Cardiac muscle cell (in vitro differentiated cells and primary cell): ENCODE data around the gene RNH1. TPM values are rescaled to one million over a fixed set of nuclear protein-coding genes. Genes with fewer than 3 reads are reported as not detected.

ENCODE experiments used
- DNase-seq, 2 donors: peaks; one replicate each; pipeline versions ENCODE4 v3.0.0 to v3.0.0-alpha.2; 2010 to 2017; ENCODE audit warnings: low read depth in 1 of 2, low spot score in 1 of 2
- H3K27ac ChIP-seq: fragments of 200-600 bp; sonication (generic); 2 replicates; pipeline ENCODE4 v1.5.1; 2016
- H3K27me3 ChIP-seq: fragments of 200-600 bp; sonication (generic); 2 replicates; pipeline ENCODE4 v1.6.0; 2016; ENCODE audit warnings: control low read depth
- H3K36me3 ChIP-seq: fragments of 200-600 bp; sonication (generic); 2 replicates; pipeline ENCODE4 v1.5.1; 2016; ENCODE audit warnings: control low read depth
- H3K4me1 ChIP-seq: fragments of 200-600 bp; sonication (generic); 2 replicates; pipeline ENCODE4 v1.8.1; 2017; ENCODE audit warnings: low read depth, mild to moderate bottlenecking, mixed run types
- H3K4me3 ChIP-seq: fragments of 200-600 bp; sonication (generic); 2 replicates; pipeline ENCODE4 v1.5.1; 2016; ENCODE audit warnings: mild to moderate bottlenecking
- H3K9me3 ChIP-seq: fragments of 200-600 bp; sonication (generic); 2 replicates; pipeline ENCODE4 v1.5.1; 2017; ENCODE audit warnings: low read depth, mild to moderate bottlenecking, control low read depth
- polyA plus RNA-seq: library from polyadenylated mRNA; unstranded; fragments of >200 nt; fragmentation: Nextera tagmentation; extraction: Ambion mirVana; gene quantifications from 2 replicates; pipeline ENCODE4 v1.2.1, GENCODE V29; 2016
- total RNA-seq: library from RNA; depleted of rRNA; stranded (reverse); fragments of >200 nt; gene quantifications from 2 replicates; pipeline ENCODE4 v1.2.3, GENCODE V29; 2016
- TF ChIP-seq, protein P1 (sequence below): IDR thresholded peaks from 2 replicates; pipeline ENCODE4 v1.5.1; 2012; ENCODE audit warnings: low read depth, mild to moderate bottlenecking, low read length

RNH1 gene
- total and polyA plus RNA-seq, 2 experiments from 2014 or later: 149 to 176 TPM

DNA sequence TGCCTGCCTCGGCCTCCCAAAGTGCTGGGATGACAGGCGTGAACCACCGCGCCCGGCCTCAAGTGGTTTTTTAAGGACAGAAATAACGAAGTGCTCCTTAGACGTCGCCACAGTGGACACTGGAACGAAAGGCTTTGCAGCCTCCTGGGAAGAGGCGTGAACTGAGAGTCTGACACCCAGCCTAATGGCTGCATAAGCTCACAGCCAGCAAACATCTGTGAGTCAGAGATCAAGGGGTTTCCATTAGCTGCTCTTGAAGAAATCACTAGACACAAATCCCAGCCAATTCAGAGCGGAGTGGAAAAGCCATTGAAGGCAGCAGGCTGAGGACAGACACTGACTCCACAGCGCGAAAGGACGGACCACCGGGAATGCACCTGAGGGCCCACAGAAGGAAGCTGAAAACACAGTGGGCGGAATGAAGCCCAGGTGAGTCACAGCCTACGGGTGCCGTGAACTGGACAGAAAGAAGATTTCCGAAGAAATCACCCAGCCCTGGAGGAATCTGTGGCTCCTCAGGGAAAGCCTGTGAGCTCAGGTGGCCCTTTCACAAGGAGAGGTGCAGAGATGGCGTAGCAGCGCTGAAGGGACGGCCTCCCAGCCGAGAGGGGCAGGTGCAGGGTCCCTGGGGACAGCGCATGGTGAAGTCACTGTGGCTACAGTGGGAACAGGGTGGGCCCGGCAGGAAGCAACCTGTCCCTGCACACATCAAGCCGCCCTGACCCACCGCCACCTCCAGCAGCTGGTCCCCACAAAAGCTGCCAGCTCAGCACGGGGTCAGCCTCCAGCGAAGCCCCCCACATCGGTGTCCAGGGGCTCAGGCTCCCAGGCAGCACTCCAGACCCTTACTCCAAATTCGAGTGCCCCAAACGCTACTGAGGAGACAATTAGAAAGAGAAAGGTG lies 41.9 kb upstream of the RNH1 start:
- no peak overlapping the region for H3K27ac ChIP-seq
- DNase-seq: no peak
- H3K36me3 ChIP-seq: no peaks in the 10 kb centered on the region
- no peaks in the 10 kb centered on the region for H3K9me3 ChIP-seq
- H3K4me1 ChIP-seq: no peaks in the 10 kb centered on the region
- TF ChIP-seq, protein P1, sequence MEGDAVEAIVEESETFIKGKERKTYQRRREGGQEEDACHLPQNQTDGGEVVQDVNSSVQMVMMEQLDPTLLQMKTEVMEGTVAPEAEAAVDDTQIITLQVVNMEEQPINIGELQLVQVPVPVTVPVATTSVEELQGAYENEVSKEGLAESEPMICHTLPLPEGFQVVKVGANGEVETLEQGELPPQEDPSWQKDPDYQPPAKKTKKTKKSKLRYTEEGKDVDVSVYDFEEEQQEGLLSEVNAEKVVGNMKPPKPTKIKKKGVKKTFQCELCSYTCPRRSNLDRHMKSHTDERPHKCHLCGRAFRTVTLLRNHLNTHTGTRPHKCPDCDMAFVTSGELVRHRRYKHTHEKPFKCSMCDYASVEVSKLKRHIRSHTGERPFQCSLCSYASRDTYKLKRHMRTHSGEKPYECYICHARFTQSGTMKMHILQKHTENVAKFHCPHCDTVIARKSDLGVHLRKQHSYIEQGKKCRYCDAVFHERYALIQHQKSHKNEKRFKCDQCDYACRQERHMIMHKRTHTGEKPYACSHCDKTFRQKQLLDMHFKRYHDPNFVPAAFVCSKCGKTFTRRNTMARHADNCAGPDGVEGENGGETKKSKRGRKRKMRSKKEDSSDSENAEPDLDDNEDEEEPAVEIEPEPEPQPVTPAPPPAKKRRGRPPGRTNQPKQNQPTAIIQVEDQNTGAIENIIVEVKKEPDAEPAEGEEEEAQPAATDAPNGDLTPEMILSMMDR: no peak
- no peak overlapping the region for H3K4me3 ChIP-seq
- H3K27me3 ChIP-seq: no peaks in the 10 kb centered on the region

DNA sequence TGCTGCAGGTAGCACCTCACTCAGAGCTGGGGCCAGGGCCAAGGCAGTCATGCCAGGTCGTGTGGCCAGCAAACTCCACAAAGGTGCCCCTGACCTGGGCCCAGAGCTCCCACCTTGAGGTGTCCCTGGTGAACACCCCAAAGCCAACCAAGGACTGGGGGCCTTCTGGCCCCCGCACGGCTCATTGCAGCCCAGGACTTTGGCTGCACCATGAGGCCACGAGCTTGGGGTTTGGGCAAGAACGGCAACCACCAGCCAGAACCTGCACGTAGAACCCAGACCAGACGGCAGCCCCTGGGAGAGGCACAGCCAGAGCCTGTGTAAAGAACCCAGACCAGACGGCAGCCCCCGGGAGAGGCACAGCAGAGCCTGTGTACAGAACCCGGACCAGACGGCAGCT lies 38.1 kb upstream of the RNH1 start:
- no peak for DNase-seq
- no peaks in the 10 kb centered on the region for H3K27me3 ChIP-seq
- H3K9me3 ChIP-seq: no peaks in the 10 kb centered on the region
- H3K4me1 ChIP-seq: no peaks in the 10 kb centered on the region
- H3K4me3 ChIP-seq: no peak overlapping the region
- H3K27ac ChIP-seq: no peak overlapping the region
- no peaks in the 10 kb centered on the region for H3K36me3 ChIP-seq
- TF ChIP-seq, protein P1: no peak

DNA sequence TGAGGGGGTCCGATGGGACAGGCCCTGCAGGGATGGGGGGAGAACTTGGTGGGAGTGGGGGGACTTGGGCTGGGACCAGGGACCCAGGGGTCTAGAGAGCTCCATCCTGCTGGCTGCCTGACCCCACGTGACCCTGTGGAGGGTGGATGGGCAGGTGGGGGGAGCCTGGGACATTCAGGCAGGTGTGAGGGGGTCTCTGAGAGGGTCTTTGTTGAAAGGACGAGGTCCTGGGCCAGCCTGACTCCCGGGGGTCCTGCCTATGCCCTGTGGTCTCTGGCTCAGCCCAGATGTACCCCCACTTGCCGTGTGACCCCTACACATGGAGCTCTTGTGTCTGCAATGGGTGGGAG lies 37.8 kb upstream of the RNH1 start:
- TF ChIP-seq, protein P1: no peak
- H3K9me3 ChIP-seq: no peaks in the 10 kb centered on the region
- no peak for DNase-seq
- no peaks in the 10 kb centered on the region for H3K36me3 ChIP-seq
- no peak overlapping the region for H3K27ac ChIP-seq
- H3K27me3 ChIP-seq: no peaks in the 10 kb centered on the region
- no peak overlapping the region for H3K4me3 ChIP-seq
- H3K4me1 ChIP-seq: no peaks in the 10 kb centered on the region

DNA sequence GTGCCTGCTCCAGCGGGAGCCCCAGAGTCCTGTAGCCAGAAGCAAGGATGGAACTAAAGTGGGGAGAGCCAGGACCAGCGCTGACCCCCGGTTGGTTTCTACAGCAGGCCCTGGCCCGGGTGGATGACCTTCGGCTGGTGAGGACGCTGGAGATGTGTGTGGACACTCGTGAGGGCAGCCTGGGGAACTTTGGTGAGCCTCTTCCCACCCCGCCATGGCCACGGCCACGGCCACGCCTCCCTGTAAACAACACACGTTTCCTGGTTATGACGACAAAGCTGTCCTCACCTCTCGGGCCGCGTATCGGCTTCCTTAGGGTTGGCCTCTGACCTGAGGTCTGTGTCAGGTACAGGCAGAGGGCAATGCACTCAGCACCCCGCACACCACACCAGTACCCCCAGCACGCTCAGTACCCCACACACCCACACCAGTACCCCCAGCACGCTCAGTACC lies 34.4 kb upstream of the RNH1 start:
- no peaks in the 10 kb centered on the region for H3K36me3 ChIP-seq
- DNase-seq: no peak
- TF ChIP-seq, protein P1: no peak
- no peak overlapping the region for H3K4me3 ChIP-seq
- no peak overlapping the region for H3K27ac ChIP-seq
- no peaks in the 10 kb centered on the region for H3K9me3 ChIP-seq
- H3K4me1 ChIP-seq: peaks cover 5% of the 10 kb centered on the region
- H3K27me3 ChIP-seq: no peaks in the 10 kb centered on the region

DNA sequence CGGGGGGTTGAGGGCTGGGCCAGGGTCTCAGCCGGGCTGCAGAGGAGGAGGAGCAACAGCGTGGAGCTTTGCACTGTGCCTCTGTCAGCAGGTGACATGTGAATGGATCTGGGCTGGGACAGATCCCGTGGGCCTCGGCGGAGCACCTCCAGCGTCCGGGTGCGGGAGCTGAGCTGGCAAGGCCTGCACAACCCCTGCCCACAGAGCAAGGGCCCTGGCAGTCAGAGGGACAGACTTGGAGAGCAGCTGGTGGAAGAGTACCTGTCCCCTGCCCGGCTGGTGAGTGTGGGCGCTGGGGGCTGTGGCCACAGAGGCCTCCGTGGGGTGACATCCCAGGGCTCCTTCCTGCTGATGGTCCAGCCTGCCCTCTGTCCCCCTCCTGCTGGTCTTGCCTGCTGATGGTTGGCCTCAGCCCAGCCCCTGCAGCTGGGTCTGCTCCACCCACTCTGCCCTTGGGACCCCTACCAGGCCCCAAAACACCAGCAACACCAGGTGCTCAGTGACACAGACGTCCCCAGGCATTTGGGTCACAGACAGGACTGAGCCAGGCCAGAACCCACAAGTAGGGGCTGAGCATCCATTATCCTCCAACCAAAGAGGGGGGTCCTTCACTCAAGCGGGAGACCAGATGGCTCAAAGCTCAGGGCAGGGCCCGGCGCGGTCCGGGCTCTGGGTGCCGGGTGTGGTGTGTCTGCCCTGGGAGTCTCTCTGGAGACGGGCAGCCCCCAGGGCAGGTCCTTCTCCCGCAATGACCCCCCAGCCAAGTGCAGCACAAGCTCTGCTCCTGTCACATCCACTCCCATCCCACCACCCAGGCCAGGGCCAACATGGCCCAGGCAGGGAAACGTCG lies 33.8 kb upstream of the RNH1 start:
- Histone ChIP-seq H3K4me3 (no peak overlapping the region), H3K36me3 (no peaks in the 10 kb centered on the region), H3K27me3 (no peaks in the 10 kb centered on the region), H3K9me3 (no peaks in the 10 kb centered on the region), H3K27ac (no peak overlapping the region), H3K4me1 (peaks cover 5% of the 10 kb centered on the region)
- TF ChIP-seq, protein P1: no peak
- no peak for DNase-seq
